ENCODE measurements around the gene WDFY4.

GRCh38 chr10:48813825-48814224, 129.2 kb downstream of the WDFY4 start:
- TF ChIP-seq, protein P1, sequence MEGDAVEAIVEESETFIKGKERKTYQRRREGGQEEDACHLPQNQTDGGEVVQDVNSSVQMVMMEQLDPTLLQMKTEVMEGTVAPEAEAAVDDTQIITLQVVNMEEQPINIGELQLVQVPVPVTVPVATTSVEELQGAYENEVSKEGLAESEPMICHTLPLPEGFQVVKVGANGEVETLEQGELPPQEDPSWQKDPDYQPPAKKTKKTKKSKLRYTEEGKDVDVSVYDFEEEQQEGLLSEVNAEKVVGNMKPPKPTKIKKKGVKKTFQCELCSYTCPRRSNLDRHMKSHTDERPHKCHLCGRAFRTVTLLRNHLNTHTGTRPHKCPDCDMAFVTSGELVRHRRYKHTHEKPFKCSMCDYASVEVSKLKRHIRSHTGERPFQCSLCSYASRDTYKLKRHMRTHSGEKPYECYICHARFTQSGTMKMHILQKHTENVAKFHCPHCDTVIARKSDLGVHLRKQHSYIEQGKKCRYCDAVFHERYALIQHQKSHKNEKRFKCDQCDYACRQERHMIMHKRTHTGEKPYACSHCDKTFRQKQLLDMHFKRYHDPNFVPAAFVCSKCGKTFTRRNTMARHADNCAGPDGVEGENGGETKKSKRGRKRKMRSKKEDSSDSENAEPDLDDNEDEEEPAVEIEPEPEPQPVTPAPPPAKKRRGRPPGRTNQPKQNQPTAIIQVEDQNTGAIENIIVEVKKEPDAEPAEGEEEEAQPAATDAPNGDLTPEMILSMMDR (conservative IDR thresholded peaks at IDR 0.05; ENCODE audit: low read length) = no peak
- no peak for TF ChIP-seq EZH2phosphoT487 (IDR thresholded peaks at IDR 0.05; ENCODE audit: borderline replicate concordance)
